ENCODE results near the gene RPL39. TPM values are rescaled to one million over a fixed set of nuclear protein-coding genes. Genes with fewer than 3 reads are reported as not detected.
A peak's percentile ranks its signal among the peaks of the same experiment; 100 is the strongest.
"Not testable (repeated sequence)": the region's sequence is repeated elsewhere in the genome, so short reads cannot be mapped to it uniquely, and the experiment has no call there.

Gene RPL39
- total RNA-seq, 1 donor from 2014 or later, result 2,086 TPM

GRCh38 chrX:119753639-119754257 is 37.7 kb downstream of the RPL39 start:
- peak; percentile 44 for TF ChIP-seq CTCF (IDR thresholded peaks at IDR 0.05; ENCODE audit: unreplicated experiment)
- peaks cover 12% of the 10 kb centered on the region for H3K9me3 Mint-ChIP-seq
- H3K27me3 Mint-ChIP-seq (ENCODE audit: low read depth), result peaks cover 4% of the 10 kb centered on the region
- DNase-seq (ENCODE audit: low spot score in 2 of 2, unreplicated experiment in 2 of 2), result no peak
- H3K27ac Mint-ChIP-seq, result peak overlapping the region; percentile 59
- peaks cover 2% of the 10 kb centered on the region for H3K36me3 Mint-ChIP-seq
- H3K4me3 Mint-ChIP-seq, result no peak overlapping the region
- H3K4me1 Mint-ChIP-seq, result peaks cover 18% of the 10 kb centered on the region

GRCh38 chrX:119753001-119753400 is 38.4 kb downstream of the RPL39 start:
- Mint-ChIP-seq H3K4me1 (peaks cover 18% of the 10 kb centered on the region), H3K4me3 (no peak overlapping the region), H3K36me3 (peaks cover 2% of the 10 kb centered on the region), H3K9me3 (peaks cover 12% of the 10 kb centered on the region), H3K27ac (peak overlapping the region; percentile 59), H3K27me3 (ENCODE audit: low read depth) (peaks cover 4% of the 10 kb centered on the region)
- DNase-seq (ENCODE audit: low spot score in 2 of 2, unreplicated experiment in 2 of 2), result no peak
- TF ChIP-seq CTCF (IDR thresholded peaks at IDR 0.05; ENCODE audit: unreplicated experiment), result no peak

GRCh38 chrX:119750751-119751150 is 40.7 kb downstream of the RPL39 start:
- H3K27me3 Mint-ChIP-seq (ENCODE audit: low read depth); DNase-seq (ENCODE audit: low spot score in 2 of 2, unreplicated experiment in 2 of 2); H3K4me3 Mint-ChIP-seq; H3K36me3 Mint-ChIP-seq; H3K4me1 Mint-ChIP-seq; H3K27ac Mint-ChIP-seq: not testable (repeated sequence)
- H3K9me3 Mint-ChIP-seq, result peaks cover 12% of the 10 kb centered on the region

GRCh38 chrX:119750131-119750530 is 41.3 kb downstream of the RPL39 start:
- not testable (repeated sequence) for H3K36me3 Mint-ChIP-seq; H3K27ac Mint-ChIP-seq; H3K4me3 Mint-ChIP-seq; H3K4me1 Mint-ChIP-seq; DNase-seq (ENCODE audit: low spot score in 2 of 2, unreplicated experiment in 2 of 2); H3K27me3 Mint-ChIP-seq (ENCODE audit: low read depth)
- H3K9me3 Mint-ChIP-seq, result peaks cover 12% of the 10 kb centered on the region

GRCh38 chrX:119745283-119745848 is 46.1 kb downstream of the RPL39 start:
- TF ChIP-seq CTCF (IDR thresholded peaks at IDR 0.05; ENCODE audit: unreplicated experiment), result no peak
- H3K36me3 Mint-ChIP-seq, result no peaks in the 10 kb centered on the region
- H3K27me3 Mint-ChIP-seq (ENCODE audit: low read depth), result no peaks in the 10 kb centered on the region
- no peaks in the 10 kb centered on the region for H3K4me1 Mint-ChIP-seq
- no peak for DNase-seq (ENCODE audit: low spot score in 2 of 2, unreplicated experiment in 2 of 2)
- no peak overlapping the region for H3K4me3 Mint-ChIP-seq
- no peak overlapping the region for H3K27ac Mint-ChIP-seq
- peaks cover 5% of the 10 kb centered on the region for H3K9me3 Mint-ChIP-seq

- no peak overlapping the region for H3K27ac Mint-ChIP-seq
- peaks cover 6% of the 10 kb centered on the region for H3K4me1 Mint-ChIP-seq
- no peak for DNase-seq (ENCODE audit: low spot score in 2 of 2, unreplicated experiment in 2 of 2)
- H3K9me3 Mint-ChIP-seq, result no peaks in the 10 kb centered on the region
- TF ChIP-seq CTCF (IDR thresholded peaks at IDR 0.05; ENCODE audit: unreplicated experiment), result no peak
- H3K4me3 Mint-ChIP-seq, result no peak overlapping the region
- no peaks in the 10 kb centered on the region for H3K36me3 Mint-ChIP-seq
- no peaks in the 10 kb centered on the region for H3K27me3 Mint-ChIP-seq (ENCODE audit: low read depth)
Observed at GRCh38 chrX:119738742-119739141, 52.7 kb downstream of the RPL39 start.

Other genes starting within 250 kb of the RPL39 start
- 21.6 to 24.9 TPM (median 22.3 TPM) in 3 replicates for gene STEEP1, start 226.2 kb downstream of the RPL39 start, total RNA-seq
- gene UBE2A, start 217.1 kb downstream of the RPL39 start, total RNA-seq, result 48.8 to 54.1 TPM (median 50.1 TPM) in 3 replicates
- 11.0 to 11.6 TPM (median 11.0 TPM) in 3 replicates for gene NKRF, start 185.2 kb downstream of the RPL39 start, total RNA-seq
- 57.6 to 62.7 TPM (median 58.1 TPM) in 3 replicates for gene SEPTIN6, start 98.5 kb downstream of the RPL39 start, total RNA-seq
- gene SOWAHD, start 33.0 kb downstream of the RPL39 start, total RNA-seq, result 0.38 TPM in 2 of 3 replicates, not detected in the other
- gene UPF3B, start 61.3 kb upstream of the RPL39 start, total RNA-seq, result 20.7 to 21.5 TPM (median 20.8 TPM) in 3 replicates
- gene RNF113A, start 80.1 kb upstream of the RPL39 start, total RNA-seq, result 9.1 to 11.7 TPM (median 9.7 TPM) in 3 replicates
- gene NDUFA1, start 80.2 kb upstream of the RPL39 start, total RNA-seq, result 54.7 to 57.4 TPM (median 57.3 TPM) in 3 replicates
- not detected in 3 replicates for gene AKAP14, start 104.3 kb upstream of the RPL39 start, total RNA-seq
- 9.0 to 10.0 TPM (median 9.3 TPM) in 3 replicates for gene NKAP, start 152.1 kb upstream of the RPL39 start, total RNA-seq

Data from mesothelial cell of epicardium (in vitro differentiated cells).